Stimulated activated CD4-positive, alpha-beta T cell treated with anti-CD3 and anti-CD28 coated beads, Interleukin-12 subunit alpha, Interleukin-12 subunit beta, amount 100 ng/mL, for 24 hours (primary cell): ENCODE measurements around the gene TLCD2.
"Not testable (repeated sequence)": the region's sequence is repeated elsewhere in the genome, so short reads cannot be mapped to it uniquely, and the experiment has no call there.

Source experiments
- DNase-seq, 2 experiments: peaks; one replicate each; pipeline ENCODE4 v3.0.0-alpha.2; 2020; ENCODE audit warnings: low read depth in 2 of 2

TLCD2 gene

GRCh38 chr17:1693339-1693738, 16.8 kb downstream of the TLCD2 start:
- no peak for DNase-seq

GRCh38 chr17:1690544-1691221, 19.5 kb downstream of the TLCD2 start:
- DNase-seq = no peak

- DNase-seq = not testable (repeated sequence)
These were observed 21.8 kb downstream of the TLCD2 start for GRCh38 chr17:1688405-1688804.

GRCh38 chr17:1686086-1686485, 24.1 kb downstream of the TLCD2 start:
- no peak for DNase-seq

- DNase-seq = peak; percentile 94 to 98
These were observed 25.6 kb downstream of the TLCD2 start, which contains the start of gene PRPF8 for GRCh38 chr17:1684378-1685189. Gene PRPF8, minus strand, starts transcription at chr17:1684867. Its CDS starts 296 bp downstream, at chr17:1684571.

- no peak for DNase-seq
These were observed 26.7 kb downstream of the TLCD2 start for GRCh38 chr17:1683459-1683858.

- no peak for DNase-seq
These were observed 33.8 kb downstream of the TLCD2 start for GRCh38 chr17:1676401-1676800.

GRCh38 chr17:1673041-1673785, 37.0 kb downstream of the TLCD2 start:
- DNase-seq = no peak

- not testable (repeated sequence) for DNase-seq
These were observed 46.2 kb downstream of the TLCD2 start for GRCh38 chr17:1663934-1664333.

GRCh38 chr17:1661045-1661444, 49.1 kb downstream of the TLCD2 start:
- no peak for DNase-seq

- DNase-seq = no peak
These were observed 52.1 kb downstream of the TLCD2 start for GRCh38 chr17:1658100-1658499.

- no peak for DNase-seq
These were observed 56.4 kb downstream of the TLCD2 start for GRCh38 chr17:1653735-1654134.

GRCh38 chr17:1652794-1653193, 57.4 kb downstream of the TLCD2 start:
- DNase-seq = not testable (repeated sequence)
